ENCODE measurements around the gene GDF9.

The GDF9 gene

GRCh38 chr5:132841305-132841704 lies 25.0 kb downstream of the GDF9 start:
- Histone ChIP-seq H3K27ac (no peak overlapping the region), H3K9me3 (no peaks in the 10 kb centered on the region), H3K36me3 (no peaks in the 10 kb centered on the region), H3K27me3 (peaks cover 42% of the 10 kb centered on the region), H3K4me1 (ENCODE audit: control insufficient read depth in 1 of 2, insufficient read depth in 1 of 2, low read depth in 1 of 2, low read length in 1 of 2) (no peaks in the 10 kb centered on the region), H3K4me3 (ENCODE audit: low read depth in 1 of 2, low read length in 1 of 2) (no peak overlapping the region)
- no peak for TF ChIP-seq CTCF (IDR thresholded peaks at IDR 0.05)

GRCh38 chr5:132840896-132841295 lies 25.4 kb downstream of the GDF9 start:
- H3K9me3 ChIP-seq = no peaks in the 10 kb centered on the region
- H3K4me3 ChIP-seq (ENCODE audit: low read depth in 1 of 2, low read length in 1 of 2) = no peak overlapping the region
- no peak for TF ChIP-seq CTCF (IDR thresholded peaks at IDR 0.05)
- peaks cover 42% of the 10 kb centered on the region for H3K27me3 ChIP-seq
- H3K27ac ChIP-seq = no peak overlapping the region
- no peaks in the 10 kb centered on the region for H3K36me3 ChIP-seq
- H3K4me1 ChIP-seq (ENCODE audit: control insufficient read depth in 1 of 2, insufficient read depth in 1 of 2, low read depth in 1 of 2, low read length in 1 of 2) = no peaks in the 10 kb centered on the region

- Histone ChIP-seq H3K4me1 (ENCODE audit: control insufficient read depth in 1 of 2, insufficient read depth in 1 of 2, low read depth in 1 of 2, low read length in 1 of 2) (no peaks in the 10 kb centered on the region), H3K27ac (no peak overlapping the region)
Observed at GRCh38 chr5:132840313-132840712, 26.0 kb downstream of the GDF9 start.

GRCh38 chr5:132839426-132840301 lies 26.6 kb downstream of the GDF9 start:
- no peak overlapping the region for H3K27ac ChIP-seq
- H3K9me3 ChIP-seq = no peaks in the 10 kb centered on the region
- no peak overlapping the region for H3K4me3 ChIP-seq (ENCODE audit: low read depth in 1 of 2, low read length in 1 of 2)
- no peaks in the 10 kb centered on the region for H3K36me3 ChIP-seq
- H3K4me1 ChIP-seq (ENCODE audit: control insufficient read depth in 1 of 2, insufficient read depth in 1 of 2, low read depth in 1 of 2, low read length in 1 of 2) = no peaks in the 10 kb centered on the region
- H3K27me3 ChIP-seq = peaks cover 50% of the 10 kb centered on the region
- no peak for TF ChIP-seq CTCF (IDR thresholded peaks at IDR 0.05)

More at GRCh38 chr5:132840313-132840712, 26.0 kb downstream of the GDF9 start:
- no peaks in the 10 kb centered on the region for H3K9me3 ChIP-seq
- H3K4me3 ChIP-seq (ENCODE audit: low read depth in 1 of 2, low read length in 1 of 2) = no peak overlapping the region
- TF ChIP-seq CTCF (IDR thresholded peaks at IDR 0.05) = no peak
- H3K36me3 ChIP-seq = no peaks in the 10 kb centered on the region
- H3K27me3 ChIP-seq = peaks cover 44% of the 10 kb centered on the region

GRCh38 chr5:132838516-132839282 lies 27.6 kb downstream of the GDF9 start:
- Histone ChIP-seq H3K27ac (no peak overlapping the region), H3K4me3 (ENCODE audit: low read depth in 1 of 2, low read length in 1 of 2) (no peak overlapping the region), H3K27me3 (peaks cover 57% of the 10 kb centered on the region), H3K36me3 (no peaks in the 10 kb centered on the region), H3K4me1 (ENCODE audit: control insufficient read depth in 1 of 2, insufficient read depth in 1 of 2, low read depth in 1 of 2, low read length in 1 of 2) (no peaks in the 10 kb centered on the region), H3K9me3 (no peaks in the 10 kb centered on the region)
- TF ChIP-seq CTCF (IDR thresholded peaks at IDR 0.05) = no peak
